ENCODE data around the gene ULK4.

- TF ChIP-seq POLR2AphosphoS5 (IDR thresholded peaks at IDR 0.05; ENCODE audit: low read depth, low read length) (no peak), POLR2A (IDR thresholded peaks at IDR 0.05; ENCODE audit: low read depth, low read length) (no peak)
These were observed 321.8 kb downstream of the ULK4 start for GRCh38 chr3:41640076-41640475.

Measured in GM12891 (cell line).